H1 (cell line): ENCODE results near the gene NOX5. TPM values are rescaled to one million over a fixed set of nuclear protein-coding genes. Genes with fewer than 3 reads are reported as not detected.

Experiments used
- ATF2 ChIP-seq: IDR thresholded peaks from 2 replicates; pipeline ENCODE4 v1.6.1; 2012; ENCODE audit warnings: low read length, inconsistent platforms
- BCL11A ChIP-seq, 2 experiments: IDR thresholded peaks; one replicate each; pipeline ENCODE4 v1.6.1; 2011; ENCODE audit warnings: low read depth in 2 of 2, low read length in 2 of 2, mild to moderate bottlenecking in 2 of 2
- CHD2 ChIP-seq: IDR thresholded peaks from 2 replicates; pipeline ENCODE4 v1.6.1; 2012; ENCODE audit warnings: low read length, improper control_type of control experiment
- CHD7 ChIP-seq: fragments of 300-600 bp; sonication (generic); IDR thresholded peaks from 2 replicates; pipeline ENCODE4 v1.7.1; 2012; ENCODE audit warnings: low read length, moderate library complexity, mild to moderate bottlenecking, inconsistent platforms; ENCODE audit not compliant: insufficient replicate concordance
- CTBP2 ChIP-seq: IDR thresholded peaks from 2 replicates; pipeline ENCODE4 v1.7.0; 2011; ENCODE audit warnings: borderline replicate concordance, mild to moderate bottlenecking, moderate library complexity, mixed read lengths, low read length; ENCODE audit not compliant: insufficient read depth, insufficient read length
- EGR1 ChIP-seq: IDR thresholded peaks from 2 replicates; pipeline ENCODE4 v1.6.1; 2011; ENCODE audit warnings: low read depth, low read length, borderline replicate concordance
- TAF7 ChIP-seq: optimal IDR thresholded peaks from 2 replicates; pipeline ENCODE3; 2011; ENCODE audit warnings: low read depth, mild to moderate bottlenecking, inconsistent platforms, low read length, moderate library complexity, borderline replicate concordance
- YY1 ChIP-seq: IDR thresholded peaks from 2 replicates; pipeline ENCODE4 v1.6.1; 2011; ENCODE audit warnings: low read depth, mild to moderate bottlenecking, low read length
- polyA plus RNA-seq, 7 experiments: library from polyadenylated mRNA; depleted of rRNA in 3 of 7; stranded (reverse) in 5 of 7; unstranded in 2 of 7; fragments of >200 nt in 5 of 7; fragments of 200-250 nt in 2 of 7; gene quantifications; 1 replicate in 5 of 7; 2 replicates in 1 of 7; 4 replicates in 1 of 7; pipeline versions ENCODE4 v1.2.1 to v1.2.3, GENCODE V29; 2011 to 2013; ENCODE audit warnings: missing spikeins in 2 of 7, mixed read lengths in 2 of 7
- total RNA-seq: library from RNA; stranded (reverse); fragmentation: NEBNext Ultra II Directional; extraction: Animal tissue kit (Norgen Biotek cat#: 25700); gene quantifications from 2 replicates; pipeline ENCODE4 v1.2.1, GENCODE V29; 2021

NOX5 gene
- total and polyA plus RNA-seq, 2 of the 8 experiments (the other 6 are each of a cell fraction or from before 2014, with no cell fraction given) = under 0.01 TPM; not detected in 1

- TF ChIP-seq CHD7 = no peak
- TF ChIP-seq ATF2 = no peak
- TF ChIP-seq YY1 = no peak
- no peak for TF ChIP-seq CTBP2
- TF ChIP-seq BCL11A (IDR thresholded peaks at IDR 0.05; ENCODE audit: low read depth in 2 of 2, low read length in 2 of 2) = no peak
- no peak for TF ChIP-seq TAF7
- TF ChIP-seq EGR1 = no peak
- no peak for TF ChIP-seq CHD2
Observed at GRCh38 chr15:69067296-69067695, 52.8 kb downstream of the NOX5 start (continued).
